ENCODE data around the gene MCM5. TPM values are rescaled to one million over a fixed set of nuclear protein-coding genes. Genes with fewer than 3 reads are reported as not detected.
"Not testable (repeated sequence)": the region's sequence is repeated elsewhere in the genome, so short reads cannot be mapped to it uniquely, and the experiment has no call there.

MCM5 gene
- polyA plus RNA-seq, 4 donors: 59.0 to 87.2 (median 71.4) TPM

DNA sequence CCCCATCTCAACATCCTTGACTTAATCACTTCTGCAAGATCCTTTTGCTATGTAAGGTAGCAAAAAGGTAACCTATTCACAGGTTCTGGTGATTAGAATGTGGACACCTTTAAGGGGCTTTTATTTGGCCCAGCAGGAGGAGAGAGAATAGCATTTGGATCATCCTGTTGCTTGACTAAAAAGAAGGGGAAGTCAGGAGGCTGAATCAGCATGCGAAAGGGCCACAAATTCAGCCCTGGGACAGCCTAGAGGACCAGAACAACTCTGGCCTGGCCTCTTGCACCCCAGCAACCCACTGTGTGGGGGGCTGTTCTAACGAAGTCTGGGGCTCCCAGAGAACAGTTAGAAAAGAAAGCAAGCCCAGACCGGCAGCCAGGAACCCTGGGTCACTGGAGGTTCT is 22.2 kb upstream of the MCM5 start:
- no peak for DNase-seq (ENCODE audit: low read depth in 4 of 4, low spot score in 2 of 4)

DNA sequence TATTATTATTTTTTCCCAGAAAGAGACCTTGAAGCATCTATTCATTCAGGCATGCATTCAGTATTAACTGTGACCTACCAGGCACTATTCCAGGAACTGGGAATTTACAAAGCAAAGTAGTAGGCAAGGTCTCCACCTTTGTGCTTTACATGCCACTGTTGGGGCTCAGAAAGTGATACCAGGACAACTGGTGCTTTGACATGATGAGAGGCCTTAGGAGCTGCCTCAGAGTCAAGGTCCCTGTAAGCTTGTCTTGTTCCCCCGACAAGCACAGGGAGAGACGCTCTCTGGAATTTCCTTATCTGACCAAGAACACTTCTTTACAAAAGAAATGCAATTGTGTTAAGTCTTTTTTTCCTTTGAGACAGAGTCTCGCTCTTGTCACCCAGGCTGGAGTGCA is 21.3 kb upstream of the MCM5 start:
- no peak for DNase-seq (ENCODE audit: low read depth in 4 of 4, low spot score in 2 of 4)

DNA sequence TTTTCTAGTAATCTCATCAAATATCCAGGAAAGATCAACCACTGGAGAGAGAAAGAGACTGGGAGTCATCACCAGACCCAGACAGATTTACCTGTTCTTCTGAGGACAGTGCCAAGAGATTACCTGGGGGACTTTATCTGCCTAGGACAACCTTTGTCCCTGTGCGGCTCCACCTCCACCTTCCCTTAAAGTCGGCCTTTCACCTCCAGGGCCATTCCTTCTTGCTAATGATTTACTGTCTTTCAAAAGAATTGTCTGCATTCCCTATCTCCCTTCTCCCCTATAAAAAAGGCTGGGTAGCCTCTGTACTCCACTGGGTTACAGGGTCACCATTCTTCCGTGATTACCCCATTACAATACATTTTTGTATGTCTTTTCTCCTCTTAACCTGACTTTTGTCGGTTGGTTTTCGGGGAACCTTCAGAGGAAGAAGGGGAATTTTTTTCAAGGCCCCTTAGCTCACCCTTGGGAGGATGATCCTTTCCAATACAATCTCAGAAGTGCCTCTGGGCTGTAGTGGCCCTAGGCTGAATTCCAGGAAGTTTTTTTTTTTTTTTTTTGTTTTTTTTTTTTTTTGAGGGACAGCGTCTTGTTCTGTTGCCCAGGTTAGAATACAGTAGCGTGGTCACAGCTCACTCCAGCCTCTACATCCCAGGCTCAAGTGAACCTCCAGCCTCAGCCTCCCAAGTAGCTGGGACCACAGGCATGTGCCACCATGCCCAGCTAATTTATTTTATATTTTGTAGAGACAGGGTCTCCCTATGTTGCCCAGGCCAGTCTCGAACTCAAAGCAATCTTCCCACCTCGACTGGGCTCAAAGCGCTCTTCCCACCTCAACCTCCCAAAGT is 20.6 kb upstream of the MCM5 start:
- no peak for DNase-seq (ENCODE audit: low read depth in 4 of 4, low spot score in 2 of 4)

DNA sequence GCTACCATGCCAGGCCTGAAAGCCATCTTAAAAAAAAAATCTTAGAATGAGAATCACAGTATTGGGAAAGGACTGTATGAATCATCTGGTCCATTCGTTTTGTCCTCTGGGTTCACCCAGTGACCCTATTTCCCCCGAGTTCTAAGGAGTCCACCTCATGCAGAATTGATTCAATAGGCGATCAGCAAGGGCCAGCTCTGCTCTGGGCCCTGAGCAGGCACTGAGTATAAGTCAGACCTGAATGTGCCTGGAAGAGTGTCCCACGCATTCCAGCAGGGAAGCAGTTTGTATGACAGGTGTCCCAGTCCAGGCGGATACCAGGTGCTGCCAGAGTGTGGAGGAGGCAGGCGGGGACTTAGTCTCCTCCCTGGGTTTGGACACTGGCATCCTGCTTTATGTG is 19.9 kb upstream of the MCM5 start:
- DNase-seq (ENCODE audit: low read depth in 4 of 4, low spot score in 2 of 4): no peak

DNA sequence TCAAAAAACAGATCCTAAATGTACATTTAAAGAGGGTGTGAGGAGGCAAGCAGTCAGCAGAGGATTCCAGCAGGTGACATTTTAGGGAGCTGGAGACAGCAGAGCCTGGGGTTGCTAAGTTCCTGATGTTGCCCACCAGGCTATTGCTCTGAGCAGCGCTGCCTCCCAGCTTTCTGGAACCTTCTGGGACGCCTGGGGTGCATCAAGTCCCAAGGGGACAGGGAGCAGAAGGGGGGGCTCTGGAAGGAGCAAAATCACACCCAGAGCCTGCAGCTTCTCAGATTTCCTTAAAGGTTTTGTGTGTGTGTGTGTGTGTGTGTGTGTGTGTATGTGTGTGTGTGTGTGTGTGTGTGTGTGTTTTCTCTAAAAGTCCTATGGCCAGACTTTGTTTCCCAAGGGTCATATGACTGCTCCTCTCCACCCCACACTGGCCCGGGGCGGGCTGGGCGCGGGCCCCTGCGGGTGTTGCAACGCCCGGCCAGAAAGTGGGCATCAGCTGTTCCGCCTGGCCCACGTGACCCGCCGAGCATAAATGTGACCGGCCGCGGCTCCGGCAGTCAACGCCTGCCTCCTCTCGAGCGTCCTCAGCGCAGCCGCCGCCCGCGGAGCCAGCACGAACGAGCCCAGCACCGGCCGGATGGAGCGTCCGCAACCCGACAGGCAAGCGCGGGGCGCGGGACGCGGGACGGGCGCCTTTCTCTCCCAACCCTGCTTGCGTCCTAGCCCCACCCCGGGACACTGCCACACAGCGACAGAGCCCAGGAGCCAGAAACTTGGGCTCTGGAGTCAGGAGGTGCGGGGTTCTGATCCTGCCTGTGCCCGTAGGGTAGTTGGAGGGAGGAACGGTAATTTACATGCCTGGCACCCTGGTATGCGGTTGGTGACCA is 19.2 kb upstream of the MCM5 start, which contains the start of gene HMOX1:
Gene HMOX1, plus strand, starts transcription at position 560 of the 887 bp plus-strand sequence. Its CDS starts 78 bp downstream, at position 638.
- DNase-seq (ENCODE audit: low read depth in 4 of 4, low spot score in 2 of 4): peak in 2 of 4 donors; percentile 50 to 72

DNA sequence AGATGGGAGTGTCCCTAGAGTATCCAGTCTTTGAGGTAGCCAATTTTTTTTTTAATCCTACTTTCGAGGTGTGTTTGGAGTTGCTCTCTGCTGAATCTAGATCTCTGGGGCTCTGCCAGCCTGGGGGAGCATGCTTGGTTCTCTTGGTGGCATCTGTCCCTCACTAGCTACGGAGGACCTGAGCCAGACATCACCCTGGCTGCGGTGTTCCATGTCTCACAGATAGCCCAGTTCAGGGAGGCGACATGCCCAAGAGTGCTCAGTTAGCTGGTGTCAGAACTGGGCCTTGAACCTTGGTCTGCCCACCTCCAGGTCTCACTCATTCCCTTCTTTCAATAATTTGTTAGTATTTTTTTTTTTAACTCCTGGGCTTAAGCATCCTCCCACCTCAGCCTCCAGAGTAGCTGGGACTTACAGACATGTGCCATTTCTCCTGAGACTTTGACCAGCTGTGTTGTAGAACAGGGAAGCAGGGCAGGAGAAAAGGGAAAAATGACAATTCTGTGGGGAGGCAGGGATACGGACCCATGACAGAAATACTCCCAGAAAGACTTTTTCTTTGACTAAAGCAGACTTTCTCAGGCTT is 18.4 kb upstream of the MCM5 start:
- DNase-seq (ENCODE audit: low read depth in 4 of 4, low spot score in 2 of 4): no peak

DNA sequence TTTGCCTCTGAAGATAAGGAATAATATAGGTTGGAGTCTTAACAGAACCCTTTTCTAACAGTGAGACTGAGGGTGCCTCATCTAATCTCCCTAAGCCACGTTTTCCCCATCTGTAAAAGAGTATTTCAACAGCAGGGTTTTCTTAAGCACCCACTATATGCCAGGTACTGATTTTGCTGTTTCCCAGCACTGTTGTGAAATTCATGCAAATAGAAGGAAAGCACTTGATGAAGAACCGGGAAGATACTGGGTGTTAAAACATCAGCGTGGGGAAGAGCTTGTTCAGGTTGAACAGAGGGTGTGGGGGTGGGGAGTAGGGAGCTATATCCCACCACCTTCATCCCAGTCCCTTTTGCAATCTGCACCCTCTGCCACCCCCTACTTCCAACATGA is 16.3 kb upstream of the MCM5 start:
- no peak for DNase-seq (ENCODE audit: low read depth in 4 of 4, low spot score in 2 of 4)

DNA sequence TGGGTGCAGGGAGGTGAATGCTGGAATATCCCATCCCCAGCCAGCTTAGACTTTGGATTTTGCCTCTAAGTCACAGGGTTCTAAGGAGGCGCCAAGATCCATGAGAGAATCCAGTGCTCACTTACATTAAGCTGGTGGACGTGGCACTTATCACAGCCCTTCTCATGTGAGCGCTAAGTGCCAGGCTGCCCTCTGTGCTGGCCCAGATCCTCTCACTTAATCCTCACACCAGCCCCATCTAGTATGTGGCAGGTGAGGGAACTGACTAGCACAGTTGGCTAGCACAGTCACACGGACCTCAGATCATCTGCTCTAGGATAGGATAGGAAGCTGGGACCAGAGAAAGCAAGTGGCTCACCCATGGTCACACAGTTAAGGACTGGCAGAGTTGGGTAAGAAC is 15.4 kb upstream of the MCM5 start:
- no peak for DNase-seq (ENCODE audit: low read depth in 4 of 4, low spot score in 2 of 4)

DNA sequence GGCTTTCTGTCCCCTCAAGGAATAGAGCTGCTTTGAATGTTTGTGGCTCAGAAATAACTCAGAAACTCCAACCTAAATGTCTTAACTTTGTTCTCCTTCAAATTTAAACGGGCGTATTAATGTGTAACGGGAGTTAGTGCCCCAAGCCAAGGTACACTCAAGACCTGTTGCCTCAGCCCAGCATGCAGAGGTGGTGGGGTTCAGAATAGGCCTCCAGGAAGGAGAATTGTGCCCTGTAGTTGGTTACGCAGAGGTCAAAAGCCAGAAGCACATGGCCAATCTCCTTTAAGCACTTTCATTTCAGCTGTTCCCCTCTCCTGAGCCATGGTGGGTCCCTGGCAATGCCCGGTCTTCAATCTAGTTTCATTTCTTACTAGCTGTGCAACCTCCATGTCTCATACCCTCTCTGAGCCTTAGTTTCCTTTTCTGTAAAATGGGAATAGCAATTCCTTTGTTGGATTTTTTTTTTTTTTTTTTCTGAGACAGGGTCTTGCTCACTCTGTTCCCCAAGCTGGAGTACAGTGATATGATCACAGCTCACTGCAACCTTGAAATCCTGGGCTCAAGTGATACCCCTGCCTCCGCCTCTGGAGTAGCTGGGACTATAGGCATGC is 14.9 kb upstream of the MCM5 start:
- no peak for DNase-seq (ENCODE audit: low read depth in 4 of 4, low spot score in 2 of 4)

DNA sequence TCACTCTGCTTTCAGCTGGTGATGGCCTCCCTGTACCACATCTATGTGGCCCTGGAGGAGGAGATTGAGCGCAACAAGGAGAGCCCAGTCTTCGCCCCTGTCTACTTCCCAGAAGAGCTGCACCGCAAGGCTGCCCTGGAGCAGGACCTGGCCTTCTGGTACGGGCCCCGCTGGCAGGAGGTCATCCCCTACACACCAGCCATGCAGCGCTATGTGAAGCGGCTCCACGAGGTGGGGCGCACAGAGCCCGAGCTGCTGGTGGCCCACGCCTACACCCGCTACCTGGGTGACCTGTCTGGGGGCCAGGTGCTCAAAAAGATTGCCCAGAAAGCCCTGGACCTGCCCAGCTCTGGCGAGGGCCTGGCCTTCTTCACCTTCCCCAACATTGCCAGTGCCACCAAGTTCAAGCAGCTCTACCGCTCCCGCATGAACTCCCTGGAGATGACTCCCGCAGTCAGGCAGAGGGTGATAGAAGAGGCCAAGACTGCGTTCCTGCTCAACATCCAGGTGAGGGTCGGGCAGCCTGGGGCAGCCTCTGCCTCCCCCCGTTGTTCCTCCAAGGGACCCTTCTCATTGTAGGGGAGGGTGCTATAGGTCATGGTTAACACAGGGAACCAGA is 13.2 kb upstream of the MCM5 start:
- no peak for DNase-seq (ENCODE audit: low read depth in 4 of 4, low spot score in 2 of 4)

DNA sequence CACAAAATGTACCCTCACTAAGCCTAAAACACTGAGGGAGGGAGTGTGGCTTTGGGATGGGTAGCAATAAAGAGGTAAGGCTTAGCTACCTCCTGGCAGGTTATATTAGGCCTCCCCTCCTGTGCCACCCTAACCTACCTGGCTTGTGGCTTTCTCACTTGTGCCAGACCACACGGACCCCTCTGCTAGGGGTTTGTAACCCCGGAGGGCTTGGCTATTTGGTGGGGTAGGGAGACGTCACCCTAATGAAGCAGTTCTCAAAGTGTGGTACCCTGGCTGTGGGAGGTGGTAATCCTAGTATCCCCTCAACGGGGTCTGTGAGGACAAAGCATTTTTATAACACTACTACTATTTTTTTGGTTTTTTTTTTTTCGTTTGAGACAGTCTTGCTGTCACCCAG is 9.0 kb upstream of the MCM5 start:
- no peak for DNase-seq (ENCODE audit: low read depth in 4 of 4, low spot score in 2 of 4)

DNA sequence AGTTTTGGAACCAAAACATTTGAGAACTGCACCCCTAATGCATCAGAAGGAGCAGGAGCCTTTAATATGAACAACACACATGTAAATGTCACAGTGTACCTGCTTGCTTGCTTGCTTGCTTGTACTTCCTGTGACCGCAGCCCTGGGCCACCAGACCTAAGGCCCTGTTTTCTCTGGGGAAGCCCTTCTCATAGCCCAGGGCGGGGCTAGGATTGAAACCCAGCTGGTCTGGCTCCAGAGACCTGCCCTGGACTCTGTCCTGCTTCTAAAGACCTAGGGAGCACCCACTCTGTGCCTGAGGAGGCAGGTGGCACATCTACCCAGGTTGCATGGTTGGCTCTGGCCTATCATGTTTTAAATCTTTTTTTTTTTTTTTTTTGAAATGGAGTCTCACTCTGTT is 7.6 kb upstream of the MCM5 start:
- DNase-seq (ENCODE audit: low read depth in 4 of 4, low spot score in 2 of 4): no peak

DNA sequence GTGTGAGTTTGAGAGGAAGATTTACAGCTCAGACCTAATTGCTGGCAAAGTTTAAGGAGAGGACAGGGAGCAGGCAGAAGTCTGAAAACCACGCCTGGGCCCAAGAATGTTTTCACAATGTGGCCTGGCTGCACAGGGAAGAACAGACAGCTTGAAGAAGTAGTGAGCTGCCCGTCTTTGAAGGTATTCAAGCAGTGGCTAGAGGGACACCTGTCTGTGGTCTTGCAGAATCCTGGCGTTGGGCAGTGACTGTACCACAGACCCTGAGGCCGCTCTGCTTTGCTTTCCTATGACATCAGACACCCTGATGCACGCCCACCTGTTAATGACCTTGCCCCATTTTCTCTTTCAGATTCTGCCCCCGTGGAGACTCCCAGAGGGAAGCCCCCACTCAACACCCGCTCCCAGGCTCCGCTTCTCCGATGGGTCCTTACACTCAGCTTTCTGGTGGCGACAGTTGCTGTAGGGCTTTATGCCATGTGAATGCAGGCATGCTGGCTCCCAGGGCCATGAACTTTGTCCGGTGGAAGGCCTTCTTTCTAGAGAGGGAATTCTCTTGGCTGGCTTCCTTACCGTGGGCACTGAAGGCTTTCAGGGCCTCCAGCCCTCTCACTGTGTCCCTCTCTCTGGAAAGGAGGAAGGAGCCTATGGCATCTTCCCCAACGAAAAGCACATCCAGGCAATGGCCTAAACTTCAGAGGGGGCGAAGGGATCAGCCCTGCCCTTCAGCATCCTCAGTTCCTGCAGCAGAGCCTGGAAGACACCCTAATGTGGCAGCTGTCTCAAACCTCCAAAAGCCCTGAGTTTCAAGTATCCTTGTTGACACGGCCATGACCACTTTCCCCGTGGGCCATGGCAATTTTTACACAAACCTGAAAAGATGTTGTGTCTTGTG is 6.6 kb upstream of the MCM5 start:
- DNase-seq (ENCODE audit: low read depth in 4 of 4, low spot score in 2 of 4): no peak

DNA sequence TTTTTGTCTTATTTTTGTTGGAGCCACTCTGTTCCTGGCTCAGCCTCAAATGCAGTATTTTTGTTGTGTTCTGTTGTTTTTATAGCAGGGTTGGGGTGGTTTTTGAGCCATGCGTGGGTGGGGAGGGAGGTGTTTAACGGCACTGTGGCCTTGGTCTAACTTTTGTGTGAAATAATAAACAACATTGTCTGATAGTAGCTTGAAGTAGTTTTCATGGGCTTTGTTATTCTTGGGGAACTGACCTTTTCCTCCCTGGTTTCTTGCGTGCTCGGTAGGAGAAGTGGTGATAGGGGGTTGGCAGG is 6.0 kb upstream of the MCM5 start:
- no peak for DNase-seq (ENCODE audit: low read depth in 4 of 4, low spot score in 2 of 4)

DNA sequence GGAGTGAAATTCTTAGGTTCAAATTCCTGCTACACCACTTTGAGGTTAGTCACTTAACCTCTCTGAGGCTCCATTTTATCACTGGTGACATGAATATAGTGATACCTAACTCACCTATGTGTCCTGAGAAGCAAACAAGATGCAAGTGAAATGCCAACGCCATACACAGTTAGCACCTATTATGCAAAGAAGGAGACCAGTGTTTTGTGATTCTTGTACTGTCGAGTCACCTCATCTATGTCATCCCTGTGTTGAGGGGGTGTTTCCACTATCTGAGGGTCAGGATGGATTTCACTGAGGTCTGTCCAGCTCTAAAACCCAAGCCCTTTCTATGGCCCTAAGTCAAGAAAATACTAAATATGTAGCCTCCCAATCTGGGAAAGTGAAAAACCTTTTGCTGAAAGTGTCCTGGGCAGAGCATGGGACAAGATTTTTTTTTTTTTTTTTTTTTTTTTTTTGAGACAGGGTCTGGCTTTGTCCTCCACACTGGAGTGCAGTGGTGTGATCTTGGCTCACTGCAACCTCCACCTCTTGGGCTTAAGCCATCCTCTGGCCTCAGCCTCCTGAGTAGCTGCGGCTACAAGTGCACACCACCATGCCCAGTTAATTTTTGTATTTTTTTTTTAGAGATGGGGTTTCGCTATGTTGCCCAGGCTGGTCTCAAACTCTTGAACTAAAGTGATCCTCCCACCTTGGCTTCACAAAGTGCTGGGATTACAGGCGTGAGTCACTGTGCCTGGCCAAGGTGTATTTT is 5.0 kb upstream of the MCM5 start:
- no peak for DNase-seq (ENCODE audit: low read depth in 4 of 4, low spot score in 2 of 4)

DNA sequence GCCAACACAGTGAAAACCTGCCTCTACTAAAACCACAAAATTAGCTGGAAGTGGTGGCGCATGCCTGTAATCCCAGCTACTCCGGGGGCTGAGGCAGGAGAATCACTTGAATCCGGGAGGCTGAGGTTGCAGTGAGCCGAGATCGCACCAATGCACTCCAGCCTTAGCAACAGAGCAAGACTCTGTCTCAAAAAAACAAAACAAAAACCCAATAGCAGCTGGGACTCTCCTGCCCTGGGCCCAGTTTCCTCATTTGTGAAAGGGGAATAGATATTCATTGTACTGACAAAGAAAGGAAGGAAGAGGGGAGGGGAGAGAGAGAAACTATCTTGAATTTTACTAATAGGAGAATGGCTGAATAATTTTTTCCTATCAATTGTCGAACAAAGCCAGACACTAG is 3.3 kb upstream of the MCM5 start:
- DNase-seq (ENCODE audit: low read depth in 4 of 4, low spot score in 2 of 4): not testable (repeated sequence)

DNA sequence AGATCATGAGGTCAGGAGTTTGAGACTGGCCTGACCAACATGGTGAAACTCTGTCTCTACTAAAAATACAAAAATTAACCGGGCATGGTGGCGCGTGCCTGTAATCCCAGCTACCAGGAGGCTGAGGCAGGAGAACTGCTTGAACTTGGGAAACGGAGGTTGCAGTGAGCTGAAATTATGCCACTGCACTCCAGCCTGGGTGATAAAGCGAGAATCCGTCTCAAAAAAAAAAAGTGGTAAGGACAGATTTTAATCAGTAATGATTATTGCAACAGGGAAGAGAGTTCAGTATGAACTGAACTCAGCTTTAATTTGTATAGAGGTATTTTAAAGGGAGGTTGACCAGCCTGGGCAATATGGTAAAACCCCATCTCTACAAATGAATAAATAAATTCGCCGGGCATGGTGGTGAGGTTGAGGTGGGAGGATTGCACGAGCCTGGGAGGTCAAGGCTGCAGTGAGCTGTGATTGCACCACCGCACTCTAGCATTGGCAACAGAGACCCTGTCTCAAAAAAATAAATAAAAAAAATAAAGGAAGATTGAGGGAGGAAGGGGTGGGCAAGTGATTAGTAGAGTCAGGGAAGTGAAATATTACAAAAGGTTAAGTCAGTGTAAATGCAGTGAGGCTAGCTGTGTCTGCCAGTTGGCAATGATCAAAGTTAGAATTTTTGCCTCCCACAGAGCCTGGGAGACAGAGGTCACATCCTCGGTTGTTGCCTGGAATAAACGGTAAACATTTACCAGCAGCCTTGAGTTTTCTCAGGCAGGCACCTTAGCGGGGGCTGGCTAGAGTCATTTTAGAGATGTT is 2.6 kb upstream of the MCM5 start:
- DNase-seq (ENCODE audit: low read depth in 4 of 4, low spot score in 2 of 4): peak in 3 of 4 donors; percentile 50 to 70 (median 60)

DNA sequence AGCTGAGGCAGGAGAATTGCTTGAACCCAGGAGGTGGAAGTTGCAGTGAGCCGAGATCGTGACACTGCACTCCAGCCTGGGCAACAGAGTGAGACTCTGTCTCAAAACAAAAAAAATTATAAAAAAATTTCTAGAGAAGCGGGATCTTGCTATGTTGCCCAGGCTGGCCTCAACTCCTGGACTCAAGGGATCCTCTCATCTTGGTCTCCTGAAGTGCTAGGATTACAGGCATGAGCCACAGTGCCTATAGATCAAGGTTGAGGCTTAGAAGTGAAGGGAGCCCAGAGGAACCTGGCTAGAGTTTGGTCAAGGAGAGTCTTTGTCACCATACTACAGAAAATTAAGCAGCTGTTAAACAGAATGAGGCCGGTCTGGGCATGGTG is 1.4 kb upstream of the MCM5 start:
- DNase-seq (ENCODE audit: low read depth in 4 of 4, low spot score in 2 of 4): no peak

All from left renal cortex interstitium (tissue), 4 donors.